Mammary epithelial cell (primary cell): ENCODE measurements around the gene FANCC.

Experiments used
- EZH2 ChIP-seq: IDR thresholded peaks from 2 replicates; pipeline ENCODE4 v1.6.1; 2012; ENCODE audit warnings: low read length, inconsistent platforms, borderline replicate concordance
- TF ChIP-seq, protein P1 (sequence below), 2 donors: IDR thresholded peaks in 1 of 2; conservative IDR thresholded peaks in 1 of 2; 2 replicates each; pipeline ENCODE4 v1.5.1; 2011 to 2012; ENCODE audit warnings: inconsistent platforms in 2 of 2, low read length in 2 of 2, mild to moderate bottlenecking in 2 of 2, control low read depth in 1 of 2, low read depth in 1 of 2; ENCODE audit not compliant: insufficient read depth in 1 of 2; ENCODE audit errors: extremely low read depth in 1 of 2

DNA sequence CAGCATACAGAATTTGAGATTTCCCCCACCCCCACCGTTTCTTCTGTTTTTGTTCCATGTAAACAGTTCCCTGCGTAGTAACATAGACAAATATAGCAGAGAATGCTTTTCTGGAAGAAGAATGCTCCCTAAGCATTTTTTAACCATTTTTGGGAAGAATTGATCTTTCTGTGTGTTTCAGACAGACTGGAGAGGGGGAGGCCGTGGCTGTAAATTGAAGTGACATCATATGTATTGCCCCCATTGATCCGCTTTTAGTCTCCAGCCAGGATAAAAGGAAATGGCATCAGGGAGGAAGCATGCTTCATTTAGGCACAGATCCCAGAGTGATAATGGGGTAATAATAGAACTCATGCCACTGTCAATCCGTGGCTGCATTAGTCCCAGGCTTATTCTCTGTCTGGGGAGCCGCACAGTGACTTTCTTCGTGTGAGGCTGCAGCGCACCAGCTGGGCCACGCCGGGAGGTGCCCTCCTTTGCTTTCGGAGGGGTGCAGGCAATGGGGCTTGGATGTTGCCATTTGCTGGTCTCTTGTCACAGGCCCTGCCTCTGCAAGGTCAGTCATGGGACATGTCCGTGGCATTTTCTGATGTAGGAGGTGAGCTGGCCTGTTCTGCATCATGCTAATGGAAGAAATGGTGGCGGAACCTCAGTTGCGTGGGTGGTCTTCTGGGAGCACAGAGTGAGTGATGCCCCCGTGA is 261.5 kb downstream of the FANCC start:
- TF ChIP-seq EZH2: no peak
- TF ChIP-seq, protein P1, sequence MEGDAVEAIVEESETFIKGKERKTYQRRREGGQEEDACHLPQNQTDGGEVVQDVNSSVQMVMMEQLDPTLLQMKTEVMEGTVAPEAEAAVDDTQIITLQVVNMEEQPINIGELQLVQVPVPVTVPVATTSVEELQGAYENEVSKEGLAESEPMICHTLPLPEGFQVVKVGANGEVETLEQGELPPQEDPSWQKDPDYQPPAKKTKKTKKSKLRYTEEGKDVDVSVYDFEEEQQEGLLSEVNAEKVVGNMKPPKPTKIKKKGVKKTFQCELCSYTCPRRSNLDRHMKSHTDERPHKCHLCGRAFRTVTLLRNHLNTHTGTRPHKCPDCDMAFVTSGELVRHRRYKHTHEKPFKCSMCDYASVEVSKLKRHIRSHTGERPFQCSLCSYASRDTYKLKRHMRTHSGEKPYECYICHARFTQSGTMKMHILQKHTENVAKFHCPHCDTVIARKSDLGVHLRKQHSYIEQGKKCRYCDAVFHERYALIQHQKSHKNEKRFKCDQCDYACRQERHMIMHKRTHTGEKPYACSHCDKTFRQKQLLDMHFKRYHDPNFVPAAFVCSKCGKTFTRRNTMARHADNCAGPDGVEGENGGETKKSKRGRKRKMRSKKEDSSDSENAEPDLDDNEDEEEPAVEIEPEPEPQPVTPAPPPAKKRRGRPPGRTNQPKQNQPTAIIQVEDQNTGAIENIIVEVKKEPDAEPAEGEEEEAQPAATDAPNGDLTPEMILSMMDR (conservative IDR thresholded peaks at IDR 0.05 in 1 of 2, IDR thresholded peaks at IDR 0.05 in 1 of 2; ENCODE audit: extremely low read depth in 1 of 2, insufficient read depth in 1 of 2, low read depth in 1 of 2, low read length in 2 of 2): no peak
